ENCODE results near the gene NPLOC4.
"Not testable (repeated sequence)": the region's sequence is repeated elsewhere in the genome, so short reads cannot be mapped to it uniquely, and the experiment has no call there.

Gene NPLOC4

GRCh38 chr17:81630274-81630673, 6.6 kb downstream of the NPLOC4 start:
- DNase-seq, result no peak

GRCh38 chr17:81621494-81622130, 15.3 kb downstream of the NPLOC4 start:
- no peak for DNase-seq

GRCh38 chr17:81618307-81618706, 18.6 kb downstream of the NPLOC4 start:
- DNase-seq, result not testable (repeated sequence)

GRCh38 chr17:81616877-81617276, 20.0 kb downstream of the NPLOC4 start:
- no peak for DNase-seq

- no peak for DNase-seq
Measured at GRCh38 chr17:81615401-81615930, 21.4 kb downstream of the NPLOC4 start.

GRCh38 chr17:81612172-81612970, 24.5 kb downstream of the NPLOC4 start:
- peak; percentile 6 for DNase-seq

GRCh38 chr17:81609541-81610311, 27.2 kb downstream of the NPLOC4 start:
- DNase-seq, result no peak

- no peak for DNase-seq
Measured at GRCh38 chr17:81608605-81609004, 28.3 kb downstream of the NPLOC4 start.

GRCh38 chr17:81608082-81608481, 28.8 kb downstream of the NPLOC4 start:
- no peak for DNase-seq

- no peak for DNase-seq
Measured at GRCh38 chr17:81607431-81607830, 29.5 kb downstream of the NPLOC4 start.

GRCh38 chr17:81603846-81604610, 32.9 kb downstream of the NPLOC4 start:
- no peak for DNase-seq

GRCh38 chr17:81601525-81602120, 35.3 kb downstream of the NPLOC4 start:
- DNase-seq, result no peak

- DNase-seq, result no peak
Measured at GRCh38 chr17:81599719-81600486, 37.0 kb downstream of the NPLOC4 start.

- no peak for DNase-seq
Measured at GRCh38 chr17:81593105-81593871, 43.6 kb downstream of the NPLOC4 start.

GRCh38 chr17:81591971-81592370, 44.9 kb downstream of the NPLOC4 start:
- no peak for DNase-seq

- DNase-seq, result no peak
Measured at GRCh38 chr17:81590121-81590520, 46.8 kb downstream of the NPLOC4 start.

GRCh38 chr17:81589612-81590011, 47.3 kb downstream of the NPLOC4 start:
- DNase-seq, result no peak

- DNase-seq, result no peak
Measured at GRCh38 chr17:81586096-81586495, 50.8 kb downstream of the NPLOC4 start.

- DNase-seq, result not testable (repeated sequence)
Measured at GRCh38 chr17:81584771-81585170, 52.1 kb downstream of the NPLOC4 start.

GRCh38 chr17:81583589-81584342, 53.1 kb downstream of the NPLOC4 start:
- DNase-seq, result no peak
